Endothelial cell of umbilical vein (primary cell): ENCODE results near the gene RCOR1. TPM values are rescaled to one million over a fixed set of nuclear protein-coding genes. Genes with fewer than 3 reads are reported as not detected.

ENCODE experiments used
- BruUV-seq: library from RNA; stranded (reverse); fragments of 400-500 nt; replicated peaks from 2 replicates; lab custom pipeline; 2021; lab: Mats Ljungman, UMichigan
- CTCF ChIA-PET: fragments of 300-600, 350-600 bp; sonication (Branson Sonifier 250); formaldehyde crosslinking; loops from one replicate; lab custom pipeline; 2021; ENCODE audit warnings: antibody characterized with exemption, inconsistent platforms; lab: Charles Lee
- POLR2A ChIA-PET: fragments of 300-600, 350-600 bp; sonication (Branson Sonifier 250); formaldehyde crosslinking; loops from one replicate; lab custom pipeline; 2021; ENCODE audit warnings: antibody characterized with exemption, inconsistent platforms; lab: Charles Lee
- DNase-seq: peaks from one replicate; pipeline ENCODE4 v3.0.0-alpha.2; 2011; ENCODE audit warnings: low read depth, low spot score
- FAIRE-seq: peaks from 2 replicates; lab custom pipeline; 2011; peaks lifted over from hg19 to GRCh38; lab: Jason Lieb, UNC
- H2AFZ ChIP-seq: 2 replicates; pipeline ENCODE4 v1.6.0; 2012; ENCODE audit warnings: low read depth, low read length, control low read depth, inconsistent platforms
- H3K27ac ChIP-seq: 2 replicates; pipeline ENCODE4 v1.5.1; 2011; ENCODE audit warnings: low read depth, mild to moderate bottlenecking, control low read depth, low read length, moderate library complexity; ENCODE audit not compliant: insufficient read depth
- H3K27me3 ChIP-seq, 2 experiments: 2 replicates each; pipeline versions ENCODE4 v1.6.0 to v1.6.1; 2011; ENCODE audit warnings: low read length in 2 of 2, mixed read lengths in 1 of 2; ENCODE audit not compliant: control insufficient read depth in 2 of 2, insufficient read depth in 2 of 2
- H3K36me3 ChIP-seq, 2 experiments: 2 replicates in 1 of 2; 3 replicates in 1 of 2; pipeline ENCODE4 v1.5.1; 2011; ENCODE audit warnings: low read length in 2 of 2, mild to moderate bottlenecking in 1 of 2, moderate library complexity in 1 of 2; ENCODE audit not compliant: control insufficient read depth in 2 of 2, insufficient read depth in 2 of 2; ENCODE audit errors: extremely low read depth in 1 of 2
- H3K4me1 ChIP-seq: 3 replicates; pipeline ENCODE4 v1.5.1; 2011; ENCODE audit warnings: mild to moderate bottlenecking, low read length; ENCODE audit not compliant: control insufficient read depth, insufficient read depth; ENCODE audit errors: extremely low read depth
- H3K4me2 ChIP-seq: 2 replicates; pipeline ENCODE4 v1.6.1; 2011; ENCODE audit warnings: low read length, control low read depth, mixed read lengths; ENCODE audit not compliant: insufficient read depth
- H3K4me3 ChIP-seq, 3 experiments: fragments of 200-600 bp in 1 of 3; sonication (generic), shearing (Covaris generic) in 1 of 3; replicated peaks in 1 of 3; 2 replicates each; pipeline ENCODE4 v1.5.1; 2011 to 2016; ENCODE audit warnings: control low read depth in 3 of 3, low read length in 3 of 3, mild to moderate bottlenecking in 2 of 3, inconsistent platforms in 1 of 3, low read depth in 1 of 3, moderate library complexity in 1 of 3; ENCODE audit not compliant: insufficient read depth in 1 of 3
- H3K79me2 ChIP-seq: 2 replicates; pipeline ENCODE4 v1.6.0; 2012; ENCODE audit warnings: low read length, inconsistent platforms; ENCODE audit not compliant: control insufficient read depth, insufficient read depth
- H3K9ac ChIP-seq: replicated peaks from 2 replicates; pipeline ENCODE3; 2011; ENCODE audit warnings: low read length, control low read depth; ENCODE audit not compliant: insufficient read depth; ENCODE audit errors: extremely low read depth
- H3K9me1 ChIP-seq: replicated peaks from 3 replicates; pipeline ENCODE4 v1.6.0; 2011; ENCODE audit warnings: mild to moderate bottlenecking, low read length; ENCODE audit not compliant: control insufficient read depth, insufficient read depth; ENCODE audit errors: extremely low read depth
- H3K9me3 ChIP-seq: replicated peaks from 2 replicates; pipeline ENCODE4 v1.5.1; 2012; ENCODE audit warnings: low read length, inconsistent platforms; ENCODE audit not compliant: control insufficient read depth, insufficient read depth
- H4K20me1 ChIP-seq: replicated peaks from 2 replicates; pipeline ENCODE3; 2011; ENCODE audit warnings: mild to moderate bottlenecking, low read length; ENCODE audit not compliant: control insufficient read depth, insufficient read depth; ENCODE audit errors: extremely low read depth
- EZH2 ChIP-seq: IDR thresholded peaks from 2 replicates; pipeline ENCODE4 v1.6.1; 2012; ENCODE audit warnings: borderline replicate concordance, low read depth, mild to moderate bottlenecking, moderate library complexity, low read length, inconsistent platforms; ENCODE audit not compliant: severe bottlenecking
- FOS ChIP-seq: IDR thresholded peaks from 2 replicates; pipeline ENCODE4 v1.6.1; 2011; ENCODE audit warnings: mild to moderate bottlenecking, low read length, moderate library complexity, borderline replicate concordance; ENCODE audit not compliant: insufficient read depth
- GATA2 ChIP-seq: IDR thresholded peaks from 2 replicates; pipeline ENCODE4 v1.7.0; 2011; ENCODE audit warnings: low read depth, mild to moderate bottlenecking, moderate library complexity, mixed read lengths, low read length; ENCODE audit not compliant: insufficient read length, insufficient read depth
- JUN ChIP-seq: IDR thresholded peaks from 2 replicates; pipeline ENCODE4 v1.6.1; 2011; ENCODE audit warnings: borderline replicate concordance, low read depth; ENCODE audit not compliant: insufficient read length, insufficient read depth
- MYC ChIP-seq: IDR thresholded peaks from one replicate; pipeline ENCODE4 v1.6.1; 2011; ENCODE audit warnings: mild to moderate bottlenecking, low read depth, low read length
- POLR2A ChIP-seq: IDR thresholded peaks from 2 replicates; pipeline ENCODE4 v1.6.1; 2012; ENCODE audit warnings: low read depth, mild to moderate bottlenecking, control low read depth, low read length
- POLR2AphosphoS5 ChIP-seq: IDR thresholded peaks from 2 replicates; pipeline ENCODE4 v1.6.1; 2012; ENCODE audit warnings: low read depth, mild to moderate bottlenecking, control low read depth, low read length, moderate library complexity; ENCODE audit not compliant: insufficient read depth
- dilution Hi-C: fragments of 300-500 bp; cut with MboI; formaldehyde crosslinking; loops from one replicate; pipeline ENCODE4 v1.15.0; 2019; ENCODE audit warnings: low sequenced_read_pairs; ENCODE audit not compliant: extremely low pct_ligation_motif_present
- intact Hi-C: fragments of 100-400 bp; cut with micrococcal nuclease; formaldehyde crosslinking; loops from one replicate; pipeline ENCODE4 v1.10.0; 2022
- polyA plus RNA-seq, 4 experiments: library from polyadenylated mRNA; depleted of rRNA in 3 of 4; stranded (reverse) in 3 of 4; unstranded in 1 of 4; fragments of >200 nt; gene quantifications; 2 replicates each; pipeline versions ENCODE4 v1.2.1 to v1.2.3, GENCODE V29; 2011 to 2012; ENCODE audit warnings: missing spikeins in 1 of 4
- total RNA-seq: library from RNA; stranded (reverse); gene quantifications from 2 replicates; pipeline ENCODE4 v1.2.3, GENCODE V29; 2021
- TF ChIP-seq, protein P1 (sequence below): IDR thresholded peaks from 2 replicates; pipeline ENCODE4 v1.6.1; 2011; ENCODE audit not compliant: insufficient read depth, insufficient read length
- TF ChIP-seq, protein P2 (sequence below), 2 donors: IDR thresholded peaks; 1 replicate in 1 of 2; 2 replicates in 1 of 2; pipeline ENCODE4 v1.5.1; 2011; ENCODE audit warnings: low read length in 2 of 2, mild to moderate bottlenecking in 2 of 2, moderate library complexity in 2 of 2, control low read depth in 1 of 2, inconsistent platforms in 1 of 2, low read depth in 1 of 2; ENCODE audit not compliant: insufficient read depth in 1 of 2; ENCODE audit errors: extremely low read depth in 1 of 2

RCOR1 gene
- total and polyA plus RNA-seq, 2 donors (not counting 3 experiments of a cell fraction or from before 2014, with no cell fraction given), result 15.6 to 32.2 TPM

DNA sequence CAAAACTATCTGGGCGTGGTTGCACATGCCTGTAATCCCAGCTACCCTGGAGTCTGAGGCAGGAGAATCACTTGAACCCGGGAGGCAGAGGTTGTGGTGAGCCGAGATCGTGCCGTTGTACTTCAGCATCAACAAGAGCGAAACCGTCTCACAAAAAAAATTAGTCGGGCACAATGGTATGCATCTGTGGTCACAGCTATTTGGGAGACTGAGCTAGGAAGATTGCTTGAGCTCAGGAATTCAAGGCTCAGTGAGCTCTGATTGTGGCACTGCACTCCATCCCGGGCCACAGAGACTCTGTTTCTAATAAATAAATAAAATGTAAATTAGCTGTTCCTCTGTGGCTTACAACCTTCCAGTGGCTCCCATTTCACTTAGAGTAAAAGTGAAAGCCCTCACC lies 28.0 kb downstream of the RCOR1 start:
- Histone ChIP-seq H2AFZ (no peak overlapping the region), H3K9me3 (no peaks in the 10 kb centered on the region), H3K36me3 (no peaks in the 10 kb centered on the region), H3K4me2 (no peak overlapping the region), H3K79me2 (peaks cover 69% of the 10 kb centered on the region), H3K4me1 (no peaks in the 10 kb centered on the region), H3K27ac (no peak overlapping the region), H3K4me3 (no peak overlapping the region), H3K9me1 (no peaks in the 10 kb centered on the region), H3K27me3 (no peaks in the 10 kb centered on the region), H4K20me1 (peaks cover 3% of the 10 kb centered on the region), H3K9ac (no peak overlapping the region)
- DNase-seq (no peak), FAIRE-seq (no peak)
- TF ChIP-seq POLR2AphosphoS5 (no peak), JUN (no peak), GATA2 (no peak), MYC (no peak), EZH2 (no peak), POLR2A (no peak), FOS (no peak)
- TF ChIP-seq, protein P1, sequence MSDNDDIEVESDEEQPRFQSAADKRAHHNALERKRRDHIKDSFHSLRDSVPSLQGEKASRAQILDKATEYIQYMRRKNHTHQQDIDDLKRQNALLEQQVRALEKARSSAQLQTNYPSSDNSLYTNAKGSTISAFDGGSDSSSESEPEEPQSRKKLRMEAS, result no peak
- TF ChIP-seq, protein P2, sequence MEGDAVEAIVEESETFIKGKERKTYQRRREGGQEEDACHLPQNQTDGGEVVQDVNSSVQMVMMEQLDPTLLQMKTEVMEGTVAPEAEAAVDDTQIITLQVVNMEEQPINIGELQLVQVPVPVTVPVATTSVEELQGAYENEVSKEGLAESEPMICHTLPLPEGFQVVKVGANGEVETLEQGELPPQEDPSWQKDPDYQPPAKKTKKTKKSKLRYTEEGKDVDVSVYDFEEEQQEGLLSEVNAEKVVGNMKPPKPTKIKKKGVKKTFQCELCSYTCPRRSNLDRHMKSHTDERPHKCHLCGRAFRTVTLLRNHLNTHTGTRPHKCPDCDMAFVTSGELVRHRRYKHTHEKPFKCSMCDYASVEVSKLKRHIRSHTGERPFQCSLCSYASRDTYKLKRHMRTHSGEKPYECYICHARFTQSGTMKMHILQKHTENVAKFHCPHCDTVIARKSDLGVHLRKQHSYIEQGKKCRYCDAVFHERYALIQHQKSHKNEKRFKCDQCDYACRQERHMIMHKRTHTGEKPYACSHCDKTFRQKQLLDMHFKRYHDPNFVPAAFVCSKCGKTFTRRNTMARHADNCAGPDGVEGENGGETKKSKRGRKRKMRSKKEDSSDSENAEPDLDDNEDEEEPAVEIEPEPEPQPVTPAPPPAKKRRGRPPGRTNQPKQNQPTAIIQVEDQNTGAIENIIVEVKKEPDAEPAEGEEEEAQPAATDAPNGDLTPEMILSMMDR (IDR thresholded peaks at IDR 0.05; ENCODE audit: extremely low read depth in 1 of 2, insufficient read depth in 1 of 2, low read depth in 1 of 2, low read length in 2 of 2), result no peak
- BruUV-seq, result no TSS peak
- POLR2A ChIA-PET, result no interaction called here
- dilution Hi-C loops (no loop called here), intact Hi-C loops (no loop called here)
- CTCF ChIA-PET, result interaction anchor here (0.7 to 2.8 kb wide), 4 partner anchors 9 to 26 kb away, joined by 3 to 12 read pairs (median 6); no protein-coding TSS in a partner anchor
